ENCODE data around the gene ZNF770.

DNA sequence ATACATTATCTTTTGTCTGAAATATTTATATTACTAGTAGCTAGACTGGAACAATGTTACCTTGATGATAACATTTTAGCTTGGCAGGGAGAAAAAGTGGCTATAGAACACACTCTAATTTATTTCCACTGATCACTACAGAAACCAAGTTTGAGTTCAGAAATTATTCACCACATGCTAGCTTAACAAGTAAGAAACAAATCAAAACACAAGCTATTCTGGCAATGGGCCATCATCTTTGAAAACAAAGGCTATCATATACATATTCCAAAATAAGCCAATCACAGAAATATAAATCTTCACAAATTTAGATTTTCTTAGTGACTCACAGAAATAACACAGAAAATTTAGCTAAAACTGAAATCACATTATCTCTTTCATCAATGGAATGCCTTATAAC is 35.6 kb downstream of the ZNF770 start:
- TF ChIP-seq ZC3H11A (IDR thresholded peaks at IDR 0.05), result no peak
- TF ChIP-seq, protein P1, sequence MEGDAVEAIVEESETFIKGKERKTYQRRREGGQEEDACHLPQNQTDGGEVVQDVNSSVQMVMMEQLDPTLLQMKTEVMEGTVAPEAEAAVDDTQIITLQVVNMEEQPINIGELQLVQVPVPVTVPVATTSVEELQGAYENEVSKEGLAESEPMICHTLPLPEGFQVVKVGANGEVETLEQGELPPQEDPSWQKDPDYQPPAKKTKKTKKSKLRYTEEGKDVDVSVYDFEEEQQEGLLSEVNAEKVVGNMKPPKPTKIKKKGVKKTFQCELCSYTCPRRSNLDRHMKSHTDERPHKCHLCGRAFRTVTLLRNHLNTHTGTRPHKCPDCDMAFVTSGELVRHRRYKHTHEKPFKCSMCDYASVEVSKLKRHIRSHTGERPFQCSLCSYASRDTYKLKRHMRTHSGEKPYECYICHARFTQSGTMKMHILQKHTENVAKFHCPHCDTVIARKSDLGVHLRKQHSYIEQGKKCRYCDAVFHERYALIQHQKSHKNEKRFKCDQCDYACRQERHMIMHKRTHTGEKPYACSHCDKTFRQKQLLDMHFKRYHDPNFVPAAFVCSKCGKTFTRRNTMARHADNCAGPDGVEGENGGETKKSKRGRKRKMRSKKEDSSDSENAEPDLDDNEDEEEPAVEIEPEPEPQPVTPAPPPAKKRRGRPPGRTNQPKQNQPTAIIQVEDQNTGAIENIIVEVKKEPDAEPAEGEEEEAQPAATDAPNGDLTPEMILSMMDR (IDR thresholded peaks at IDR 0.05), result no peak
